ENCODE measurements around the gene CUX1.
"Not testable (repeated sequence)": the region's sequence is repeated elsewhere in the genome, so short reads cannot be mapped to it uniquely, and the experiment has no call there.

CUX1 gene

DNA sequence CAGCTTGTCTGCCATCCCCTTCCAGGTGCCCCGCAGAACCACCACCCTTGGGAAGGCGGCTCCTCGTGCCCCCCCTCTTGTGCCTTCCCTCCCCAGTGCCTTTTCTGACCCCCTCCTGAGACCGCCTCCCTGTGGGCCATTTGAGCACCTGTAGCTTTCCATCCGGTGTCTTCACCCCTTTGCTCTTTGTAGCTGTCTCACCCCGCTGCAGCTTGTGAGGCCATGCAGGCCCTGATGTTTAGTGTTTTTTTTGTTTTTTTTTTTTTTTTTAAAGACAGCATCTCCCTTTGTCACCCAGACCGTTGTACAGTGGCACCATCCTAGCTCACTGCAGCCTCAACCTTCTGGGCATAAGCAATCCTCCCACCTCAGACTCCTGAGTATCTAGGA lies 52.5 kb downstream of the CUX1 start:
- no peak for DNase-seq (ENCODE audit: low read depth)

DNA sequence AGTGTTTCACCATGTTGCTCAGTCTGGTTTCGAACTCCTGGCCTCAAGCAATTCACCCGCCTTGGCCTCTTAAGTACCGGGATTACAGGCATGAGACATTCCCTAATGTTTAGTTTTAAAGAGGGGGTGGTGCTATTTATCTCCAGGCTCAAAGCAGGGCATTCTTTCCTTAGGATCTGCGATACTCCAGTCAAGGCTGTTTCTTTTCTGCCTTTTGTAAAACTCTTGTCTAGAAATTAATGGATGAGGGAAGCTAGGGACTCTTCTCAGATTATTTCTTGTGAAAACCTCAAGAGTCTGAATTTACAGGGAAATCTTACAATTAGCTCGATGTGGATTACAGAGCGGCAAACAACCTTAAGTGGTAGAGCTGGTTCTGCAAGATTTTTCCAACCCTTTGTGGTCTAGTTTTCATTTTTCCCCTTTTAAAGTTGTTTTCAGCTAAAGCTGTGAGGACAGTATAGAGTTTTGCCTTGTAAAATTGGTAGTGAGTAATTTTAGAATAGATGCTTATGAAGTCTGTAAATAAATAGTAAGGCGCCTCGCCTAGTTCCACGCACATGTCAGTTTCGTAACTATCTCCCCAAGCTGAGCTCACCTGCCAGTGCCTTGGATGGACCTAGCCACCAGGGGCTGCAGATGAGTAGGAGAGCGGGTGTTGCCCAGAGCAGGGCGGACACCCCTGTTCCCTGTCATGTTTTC lies 53.1 kb downstream of the CUX1 start:
- no peak for DNase-seq (ENCODE audit: low read depth)

DNA sequence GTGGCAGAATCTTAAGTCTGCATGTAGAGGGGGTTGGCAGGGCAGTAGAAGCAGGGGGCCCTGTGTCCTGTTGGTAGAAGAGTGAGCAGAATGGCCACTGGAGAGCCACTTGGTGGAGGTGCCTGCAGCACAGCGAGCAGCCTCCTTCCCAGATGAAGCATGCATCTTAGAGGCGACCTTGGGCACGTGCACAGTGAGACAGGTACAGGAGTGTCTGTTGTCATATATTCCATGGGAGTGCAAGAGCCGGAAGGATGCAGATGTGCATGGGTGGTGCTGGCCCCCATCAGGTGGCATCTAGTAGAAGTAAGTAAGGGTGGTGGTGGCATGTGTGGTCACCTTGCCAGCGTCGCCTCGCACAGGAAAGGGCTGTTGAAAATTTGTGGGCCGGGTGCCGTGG lies 53.9 kb downstream of the CUX1 start:
- DNase-seq (ENCODE audit: low read depth), result no peak

DNA sequence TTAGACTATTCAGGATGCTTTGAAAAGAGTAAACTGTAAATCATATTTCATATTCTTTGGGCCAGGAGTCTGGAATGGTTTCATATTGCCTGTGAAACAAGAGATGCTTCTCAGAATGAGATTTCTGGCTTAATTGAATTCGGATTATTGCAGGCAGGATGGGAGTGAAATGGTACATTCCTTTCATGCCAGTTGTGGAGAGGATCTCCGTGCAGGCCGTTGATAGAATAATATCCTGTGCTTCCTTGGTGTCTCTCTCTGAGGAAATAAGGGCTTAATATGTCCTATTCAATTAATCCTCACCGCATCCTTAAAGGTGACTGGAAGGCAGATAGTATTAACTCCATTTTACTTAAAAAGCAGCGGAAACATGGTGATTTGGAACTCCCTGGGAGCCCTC lies 56.6 kb downstream of the CUX1 start:
- no peak for DNase-seq (ENCODE audit: low read depth)

DNA sequence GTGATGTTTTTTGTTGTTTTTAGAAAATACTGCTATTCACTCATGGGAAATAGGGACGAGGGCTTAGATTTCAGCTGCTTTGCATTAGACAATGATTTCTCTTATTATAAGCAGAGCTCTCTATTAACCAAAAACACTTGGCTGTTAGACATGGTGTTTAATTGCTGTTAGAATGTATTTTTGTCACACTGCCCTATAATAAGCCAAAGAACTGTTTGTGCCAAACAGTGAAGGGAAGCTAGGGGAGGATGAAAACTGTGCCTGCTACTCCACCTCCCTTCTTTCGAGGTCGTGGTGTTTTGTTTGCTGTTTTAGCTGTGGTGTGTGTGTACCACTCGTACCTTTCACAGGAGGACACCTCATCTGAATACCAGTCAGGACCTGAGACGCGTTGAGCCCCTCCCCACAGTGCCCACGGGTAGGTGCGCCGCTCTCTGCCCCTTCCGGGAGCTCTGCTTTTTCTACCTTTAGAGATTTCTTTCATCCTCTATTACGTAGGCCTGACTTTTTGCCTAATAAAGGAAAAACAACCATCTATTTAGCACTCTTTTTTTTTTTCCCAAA lies 57.9 kb downstream of the CUX1 start:
- no peak for DNase-seq (ENCODE audit: low read depth)

DNA sequence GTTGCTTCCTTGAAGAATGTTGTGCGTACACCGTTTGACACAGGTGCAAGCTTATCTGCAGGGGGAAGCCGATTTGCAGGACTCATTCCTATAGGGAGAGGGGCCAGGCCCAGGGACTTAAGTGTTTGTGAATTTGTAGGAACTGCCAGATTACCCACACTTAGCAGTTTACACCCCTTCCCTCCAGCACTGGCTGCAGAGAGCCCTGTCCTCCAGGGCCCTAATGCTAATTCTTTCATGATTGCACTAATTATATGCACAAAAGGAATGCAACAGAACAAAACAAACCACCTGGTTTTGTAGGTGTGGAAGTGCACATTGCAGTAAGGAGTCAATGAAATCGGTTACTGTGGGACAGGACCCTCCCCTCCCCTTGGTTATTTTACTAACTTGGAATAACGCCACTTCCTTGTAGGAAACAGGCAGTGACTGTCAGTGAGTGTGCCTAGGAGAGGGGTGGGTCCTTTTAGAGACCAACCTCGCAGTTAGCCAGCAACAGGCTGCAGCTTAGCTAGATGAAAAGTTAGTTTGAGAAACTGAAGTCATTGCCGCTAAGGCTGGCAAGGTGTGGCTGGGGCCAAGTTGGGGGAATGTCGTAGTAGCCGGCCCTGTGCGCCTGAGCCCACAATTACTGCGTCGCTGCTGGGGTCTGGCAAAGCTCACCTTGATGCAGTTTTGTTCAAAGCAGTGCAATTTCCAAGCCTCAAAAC lies 60.6 kb downstream of the CUX1 start:
- DNase-seq (ENCODE audit: low read depth), result no peak

DNA sequence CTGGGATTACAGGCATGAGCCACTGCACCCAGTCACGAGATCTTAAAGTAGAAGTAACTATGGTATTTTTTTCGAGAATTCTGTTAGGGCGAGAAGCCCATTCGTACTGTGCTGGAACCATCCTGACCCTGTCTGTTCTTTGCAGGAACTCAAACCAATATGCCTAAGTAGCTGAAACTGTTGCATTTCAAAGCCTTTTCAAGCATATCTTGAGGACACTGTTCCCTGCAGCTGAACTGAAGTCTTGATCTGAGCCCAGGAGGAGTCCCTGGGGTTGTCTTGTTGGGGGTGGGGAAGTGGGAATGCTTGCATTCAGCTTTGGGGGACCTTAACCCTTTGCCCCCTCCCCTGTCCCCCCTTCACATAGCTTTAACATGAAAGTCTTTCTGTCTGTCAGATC lies 61.5 kb downstream of the CUX1 start:
- no peak for DNase-seq (ENCODE audit: low read depth)

DNA sequence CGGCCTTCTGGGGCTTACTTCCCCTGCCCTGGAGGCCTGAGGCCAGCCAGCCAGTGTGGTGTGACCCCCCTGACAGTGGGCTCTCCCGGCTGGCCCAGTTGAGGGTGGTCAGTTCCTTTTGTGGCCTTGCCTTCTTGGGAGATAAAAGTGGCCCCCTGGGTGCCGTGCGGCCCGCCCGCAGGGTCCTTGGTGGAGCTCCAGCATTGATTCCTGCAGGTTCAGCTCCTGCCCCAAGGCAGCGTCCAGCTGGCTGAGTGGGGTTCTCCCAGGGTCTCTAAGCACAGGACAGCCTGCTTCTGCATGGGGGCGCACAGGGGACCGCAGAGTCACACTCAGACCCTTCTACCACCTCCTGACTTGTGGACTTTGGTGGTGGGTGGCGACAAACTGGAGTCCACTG lies 62.1 kb downstream of the CUX1 start:
- no peak for DNase-seq (ENCODE audit: low read depth)

DNA sequence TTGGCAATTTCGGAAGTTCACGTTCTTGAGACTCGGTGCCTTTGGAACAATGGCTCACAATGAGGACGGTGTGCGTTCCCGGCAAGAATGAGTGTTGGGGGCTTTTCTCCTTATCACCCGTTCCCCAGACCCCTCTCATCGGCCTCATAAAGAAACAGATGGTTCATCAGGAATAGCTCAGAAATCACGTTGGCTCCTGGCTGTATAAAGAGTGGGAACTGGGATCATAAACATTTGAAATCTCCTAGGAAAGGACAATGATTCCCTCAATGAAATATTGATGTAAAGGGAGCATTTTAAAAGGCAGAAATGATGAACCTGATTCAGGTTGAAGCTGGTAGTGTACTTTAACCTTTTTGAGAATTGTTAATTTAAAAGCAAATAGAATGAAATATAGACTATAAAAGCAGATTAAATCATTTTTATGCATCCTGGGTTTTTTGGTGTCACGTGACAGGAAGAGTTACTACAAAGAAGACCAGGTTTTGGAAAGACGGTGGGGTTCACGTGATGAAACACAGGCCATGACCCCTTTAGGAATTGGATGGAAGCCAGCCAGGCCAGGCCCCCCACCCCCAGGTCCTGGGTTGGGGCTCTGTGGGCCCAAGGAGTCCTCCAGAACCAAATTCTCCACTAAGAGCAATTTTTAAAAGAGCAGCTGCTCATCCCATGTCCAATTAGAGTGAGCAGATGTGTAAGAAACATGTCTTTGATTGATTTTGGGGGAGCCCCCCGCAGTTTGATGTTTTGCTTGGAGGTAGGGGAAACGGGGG lies 63.0 kb downstream of the CUX1 start:
- no peak for DNase-seq (ENCODE audit: low read depth)

DNA sequence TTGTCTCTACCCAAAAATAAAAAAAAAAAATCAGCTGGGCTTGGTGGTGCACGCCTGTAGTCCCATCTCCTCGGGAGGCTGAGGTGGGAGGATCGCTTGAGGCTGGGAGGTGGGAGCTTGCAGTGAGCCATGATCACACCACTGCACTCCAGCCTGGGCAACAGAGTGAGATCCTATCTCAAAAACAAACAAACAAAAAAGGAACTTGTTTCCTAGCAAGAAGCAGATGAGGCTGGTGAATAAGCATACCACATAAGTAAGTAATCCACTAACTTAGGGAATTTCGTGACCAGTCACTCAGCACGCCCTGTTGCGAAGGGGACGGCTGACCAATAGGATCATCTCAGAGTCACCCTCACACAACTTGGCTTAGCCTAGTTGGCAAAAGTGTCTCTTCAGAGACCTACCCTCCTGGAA lies 64.6 kb downstream of the CUX1 start:
- no peak for DNase-seq (ENCODE audit: low read depth)

DNA sequence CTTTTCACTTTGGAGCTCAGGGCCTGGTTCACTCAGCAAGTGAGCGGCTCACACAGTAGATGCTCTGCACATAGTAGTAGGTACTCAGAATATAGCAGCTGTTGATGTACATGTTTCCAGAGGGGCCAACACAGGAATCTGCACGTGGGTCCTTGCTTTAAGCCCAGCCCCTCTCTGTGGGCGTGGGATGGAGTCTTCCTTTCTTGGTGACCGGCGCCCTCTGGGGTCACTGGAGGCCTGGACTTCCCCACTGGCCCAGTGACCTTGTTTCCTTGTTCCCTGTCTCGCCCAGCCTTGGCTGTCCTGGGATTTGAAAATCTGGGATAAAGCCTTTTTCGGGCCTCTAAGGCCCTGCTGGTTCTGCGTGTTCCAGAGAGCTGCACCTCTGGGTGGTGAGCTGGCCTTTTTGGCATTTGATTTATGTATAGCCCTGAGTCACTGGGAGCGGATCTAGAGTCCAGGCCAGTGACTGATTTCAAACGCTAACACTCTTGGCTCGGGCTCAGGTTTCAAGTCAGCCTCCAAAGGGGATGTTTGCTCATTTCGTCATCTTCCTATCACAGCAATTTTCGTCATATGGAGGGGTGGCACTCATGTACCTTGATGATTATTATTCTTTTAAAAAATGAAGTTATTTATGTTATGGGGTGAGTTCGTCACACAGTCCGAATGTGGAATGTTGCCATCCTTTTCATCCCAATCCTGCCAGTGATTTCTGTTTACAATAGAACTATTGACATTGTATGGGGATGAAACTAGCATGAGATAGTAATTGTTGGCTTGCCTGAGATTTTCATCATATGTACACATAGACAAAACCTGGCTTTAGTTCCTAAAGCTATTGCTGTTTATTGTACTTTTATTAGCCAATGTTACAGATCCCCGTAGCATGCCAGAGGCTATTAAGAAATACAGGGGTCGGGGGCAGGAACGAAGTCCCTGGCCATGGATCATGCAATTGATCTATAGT lies 65.5 kb downstream of the CUX1 start:
- DNase-seq (ENCODE audit: low read depth), result no peak

DNA sequence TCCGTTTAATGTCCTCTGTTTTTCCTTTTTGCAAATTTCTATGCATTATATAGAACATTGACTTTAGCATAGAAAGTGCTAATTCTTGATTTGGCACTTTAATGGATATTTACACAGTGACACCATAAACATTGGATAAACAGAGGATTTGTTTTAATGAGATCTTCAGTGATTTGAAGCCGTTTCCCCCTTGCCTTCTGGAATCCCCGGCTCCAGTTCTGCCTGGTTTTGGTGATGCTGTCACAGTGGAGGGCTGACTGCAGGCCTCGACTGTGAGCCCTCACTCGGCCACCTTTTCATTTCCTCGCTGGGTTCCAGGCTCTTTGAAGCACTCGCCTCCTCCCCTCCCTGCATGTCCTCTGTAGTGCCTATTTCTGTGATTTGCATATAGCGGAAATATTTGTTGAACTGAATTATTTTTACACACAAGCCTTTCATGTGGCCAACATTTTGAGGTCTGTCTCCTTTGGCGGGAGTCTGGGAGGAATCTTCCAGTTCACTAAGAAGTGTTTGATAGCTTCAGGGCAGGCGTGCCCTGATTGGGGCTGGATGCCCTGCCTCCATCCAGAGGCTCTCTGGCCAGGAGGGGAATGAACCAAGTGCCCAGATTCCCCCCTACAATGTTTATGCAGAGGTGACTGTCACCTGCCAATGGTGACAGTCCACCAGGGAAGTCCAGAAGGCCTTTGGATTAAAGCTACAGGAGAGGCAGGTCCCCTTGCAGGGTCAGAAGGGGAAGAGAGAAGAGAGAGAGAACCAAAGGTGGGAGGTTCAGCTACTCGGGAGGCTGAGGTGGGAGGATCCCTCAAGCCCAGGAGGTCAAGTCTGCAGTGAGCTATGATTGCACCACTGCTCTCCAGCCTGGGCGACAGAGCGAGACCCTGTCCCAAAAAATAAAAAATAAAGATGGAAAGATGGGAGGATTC lies 67.5 kb downstream of the CUX1 start:
- DNase-seq (ENCODE audit: low read depth), result no peak

DNA sequence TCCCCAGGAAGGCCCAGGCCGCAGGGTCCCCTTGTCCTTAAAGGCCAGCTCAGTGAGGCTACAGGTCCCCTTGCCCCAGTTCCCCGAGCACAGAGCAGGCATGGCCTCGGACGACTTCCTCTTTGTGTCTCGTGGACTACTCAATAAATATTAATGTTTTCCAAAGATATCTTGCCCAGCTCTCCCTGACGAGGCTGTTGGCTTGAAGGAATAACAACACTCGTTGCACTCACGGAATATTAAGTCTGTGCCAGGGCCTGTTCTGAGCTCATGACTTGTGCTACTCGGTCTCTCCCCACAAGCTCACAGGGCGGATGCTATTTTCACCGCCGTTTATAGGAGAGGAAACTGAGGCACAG lies 68.2 kb downstream of the CUX1 start:
- DNase-seq (ENCODE audit: low read depth), result no peak

DNA sequence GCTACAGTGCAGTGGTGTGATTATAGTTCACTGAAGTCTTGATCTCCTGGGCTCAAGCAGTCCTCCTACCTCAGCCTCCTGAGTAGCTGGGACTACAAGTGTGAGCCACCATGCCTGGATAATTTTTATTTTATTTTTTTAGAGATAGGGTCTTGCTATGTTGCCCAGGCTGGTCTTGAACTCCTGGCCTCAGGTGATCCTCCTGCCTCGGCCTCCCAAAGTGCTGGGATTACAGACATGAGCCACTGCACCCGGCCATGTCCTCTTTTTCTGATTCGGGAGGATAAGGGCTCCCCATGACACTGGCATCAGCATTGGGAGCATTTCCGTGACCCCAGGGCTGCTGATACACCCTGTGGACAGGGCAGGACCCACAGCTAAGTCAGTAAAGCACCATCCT lies 69.9 kb downstream of the CUX1 start:
- DNase-seq (ENCODE audit: low read depth), result not testable (repeated sequence)

DNA sequence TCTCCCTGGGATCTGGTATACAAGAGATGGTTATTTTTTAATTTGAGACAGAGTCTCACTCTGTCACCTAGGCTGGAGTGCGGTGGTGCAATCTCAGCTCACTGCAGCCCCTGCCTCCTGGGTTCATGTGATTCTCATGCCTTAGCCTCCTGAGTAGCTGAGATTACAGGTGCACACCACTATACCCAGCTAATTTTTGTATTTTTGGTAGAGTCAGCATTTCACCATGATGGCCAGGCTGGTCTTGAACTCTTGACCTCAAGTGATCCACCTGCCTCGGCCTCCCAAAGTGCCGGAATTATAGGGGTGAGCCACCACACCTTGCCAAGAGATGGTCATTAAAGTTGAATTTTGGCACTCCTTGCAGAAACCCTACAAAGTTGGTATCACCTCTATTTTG lies 71.1 kb downstream of the CUX1 start:
- not testable (repeated sequence) for DNase-seq (ENCODE audit: low read depth)

DNA sequence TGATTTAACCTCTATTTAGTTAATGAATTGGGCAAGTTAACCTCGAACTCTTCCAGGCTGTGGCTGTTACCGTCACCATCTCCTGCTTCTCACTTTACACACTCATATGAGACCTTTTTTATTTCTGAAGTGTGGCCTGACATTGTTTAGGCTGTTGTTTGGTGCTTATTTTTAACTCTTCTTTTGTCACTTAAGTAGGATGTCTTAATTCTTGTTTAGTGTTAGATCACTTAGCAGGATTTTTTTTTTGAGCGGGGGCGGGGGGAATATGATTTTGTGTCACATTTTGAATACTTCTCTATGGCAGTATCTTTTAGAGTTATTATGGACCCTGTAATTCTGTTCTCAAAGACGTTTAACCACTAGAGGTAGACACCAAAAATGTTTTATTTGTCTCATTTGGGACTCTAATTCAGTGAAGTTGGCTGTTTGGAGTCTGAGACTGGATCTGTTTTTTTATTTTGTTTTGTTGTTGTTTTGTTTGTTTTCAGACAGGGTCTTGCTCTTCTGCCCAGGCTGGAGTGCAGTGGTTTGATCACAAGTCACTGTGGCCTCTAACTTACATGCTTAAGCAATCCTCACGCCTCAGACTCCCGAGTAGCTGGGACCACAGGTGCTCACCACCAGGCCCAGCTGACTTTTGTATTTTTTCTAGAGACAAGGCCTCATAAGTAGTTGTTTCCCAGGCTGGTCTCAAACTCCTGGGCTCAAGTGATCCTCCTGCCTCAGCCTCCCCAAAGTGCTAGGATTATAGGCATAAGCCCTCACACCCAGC lies 73.5 kb downstream of the CUX1 start:
- DNase-seq (ENCODE audit: low read depth), result no peak

DNA sequence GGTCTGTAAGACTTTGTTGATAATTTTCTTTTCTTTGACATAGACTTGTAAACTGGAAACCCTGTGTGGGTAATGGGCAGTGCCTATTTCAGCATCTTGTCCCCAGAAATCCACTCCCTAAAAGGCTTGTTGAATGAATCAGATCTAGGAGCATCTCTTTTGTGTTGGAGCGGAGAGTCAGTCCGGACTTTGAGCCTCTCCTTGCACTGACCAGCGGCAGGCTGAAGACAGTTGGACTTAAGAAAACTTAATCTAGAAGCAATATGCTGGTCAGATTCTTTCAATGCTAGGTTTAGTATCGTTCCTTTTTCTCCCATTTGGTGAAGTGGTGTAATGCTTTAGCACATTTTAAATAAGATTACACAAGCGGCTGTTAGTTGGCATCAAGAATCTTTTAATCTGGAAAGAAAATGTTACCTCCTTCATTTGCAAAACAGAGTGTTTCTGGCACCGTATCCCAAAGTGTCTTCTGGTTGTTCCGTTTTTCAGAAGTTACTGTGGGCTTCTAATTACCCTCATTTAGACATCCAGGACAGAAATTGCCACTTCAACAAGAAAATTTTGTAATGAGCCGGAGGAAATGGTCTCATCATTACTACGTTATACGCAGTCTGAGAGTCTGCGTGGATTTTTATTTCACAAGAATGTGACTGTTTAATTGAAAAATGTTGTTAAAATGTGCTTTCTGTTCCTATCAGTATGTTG lies 74.7 kb downstream of the CUX1 start:
- no peak for DNase-seq (ENCODE audit: low read depth)

DNA sequence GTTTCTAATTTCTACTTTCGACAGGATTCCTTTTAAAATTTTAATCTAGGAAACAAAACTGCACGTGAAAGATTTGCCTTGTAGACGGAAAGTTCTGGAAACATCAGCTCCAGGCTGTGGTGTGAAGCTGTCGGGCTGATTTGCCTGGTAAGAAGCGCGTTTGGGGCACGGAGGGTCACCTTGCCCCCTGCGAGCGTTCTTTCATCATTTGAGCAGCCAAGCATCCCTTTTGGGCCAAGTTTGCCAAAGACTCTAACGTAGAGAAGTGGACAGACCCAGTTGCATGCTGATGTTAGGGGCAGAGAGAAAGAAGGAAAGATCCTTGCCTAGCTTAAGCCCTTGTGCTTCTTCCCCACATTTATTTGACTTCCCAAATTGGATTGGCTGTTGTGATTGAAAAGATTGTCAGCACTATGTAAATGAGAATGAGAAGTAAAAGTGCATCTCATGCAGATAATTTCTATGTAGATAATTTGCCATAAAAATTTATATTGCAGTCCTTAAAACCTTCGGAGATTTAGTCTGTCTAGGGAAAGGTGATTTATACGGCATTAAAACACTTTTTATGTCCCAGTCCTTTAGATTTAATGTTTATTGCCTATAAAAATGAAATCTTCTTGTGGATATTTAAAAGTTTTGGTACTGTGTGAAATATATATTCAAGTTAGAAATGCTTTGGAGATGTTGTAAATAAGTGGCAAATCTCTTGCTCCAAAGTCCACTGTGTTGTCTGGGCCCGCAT lies 76.1 kb downstream of the CUX1 start:
- no peak for DNase-seq (ENCODE audit: low read depth)
